PC-9 (cell line): ENCODE results near the gene WBP2NL. TPM values are rescaled to one million over a fixed set of nuclear protein-coding genes. Genes with fewer than 3 reads are reported as not detected.
A peak's percentile ranks its signal among the peaks of the same experiment; 100 is the strongest.

Experiments
- BruUV-seq: library from RNA; stranded (reverse); fragments of 400-500 nt; replicated peaks from 2 replicates; lab custom pipeline; 2021; lab: Mats Ljungman, UMichigan
- CTCF ChIA-PET: fragments of 300-600 bp; sonication (Branson Sonifier 250); formaldehyde crosslinking; loops from one replicate; lab custom pipeline; 2022; ENCODE audit warnings: antibody characterized with exemption; lab: Charles Lee
- POLR2A ChIA-PET: fragments of 300-600 bp; sonication (Branson Sonifier 250); formaldehyde crosslinking; loops from one replicate; lab custom pipeline; 2022; ENCODE audit warnings: antibody characterized with exemption; ENCODE audit not compliant: unreplicated experiment; lab: Charles Lee
- DNase-seq, 2 experiments: peaks; one replicate each; pipeline versions ENCODE4 v3.0.0 to v3.0.0-alpha.2; 2015 to 2022; ENCODE audit warnings: mixed read lengths in 1 of 2
- H2AFZ ChIP-seq: fragments of 200-600 bp; sonication (generic); 2 replicates; pipeline ENCODE4 v1.8.1; 2017; ENCODE audit warnings: antibody characterized with exemption
- H3F3A ChIP-seq: fragments of 200-600 bp; sonication (generic); 2 replicates; pipeline ENCODE4 v1.8.1; 2017; ENCODE audit warnings: antibody characterized with exemption, mild to moderate bottlenecking, low read depth; ENCODE audit not compliant: insufficient read depth
- H3K27ac ChIP-seq: fragments of 200-600 bp; sonication (generic); 2 replicates; pipeline ENCODE4 v1.6.1; 2016; ENCODE audit warnings: mixed run types
- H3K27me3 ChIP-seq: fragments of 200-600 bp; sonication (generic); 2 replicates; pipeline ENCODE4 v1.6.1; 2016; ENCODE audit warnings: low read depth, mixed run types; ENCODE audit not compliant: insufficient read depth
- H3K36me3 ChIP-seq: fragments of 200-600 bp; sonication (generic); 2 replicates; pipeline ENCODE4 v1.6.1; 2016; ENCODE audit warnings: low read depth, mixed run types
- H3K4me1 ChIP-seq: fragments of 200-600 bp; sonication (generic); replicated peaks from 2 replicates; pipeline ENCODE4 v1.6.1; 2016; ENCODE audit warnings: mixed run types; ENCODE audit not compliant: insufficient read depth
- H3K4me2 ChIP-seq: fragments of 200-600 bp; sonication (generic); 2 replicates; pipeline ENCODE4 v1.6.1; 2017; ENCODE audit warnings: mixed run types
- H3K4me3 ChIP-seq: fragments of 200-600 bp; sonication (generic); 2 replicates; pipeline ENCODE4 v1.6.1; 2016; ENCODE audit warnings: mixed run types
- H3K79me2 ChIP-seq: fragments of 200-600 bp; sonication (generic); 2 replicates; pipeline ENCODE4 v1.6.1; 2017; ENCODE audit warnings: low read depth, mixed run types
- H3K9me2 ChIP-seq: fragments of 200-600 bp; sonication (generic); 2 replicates; pipeline ENCODE4 v1.8.1; 2017; ENCODE audit warnings: mild to moderate bottlenecking; ENCODE audit not compliant: insufficient read depth
- H3K9me3 ChIP-seq: fragments of 200-600 bp; sonication (generic); 2 replicates; pipeline ENCODE4 v1.8.1; 2016; ENCODE audit warnings: low read depth; ENCODE audit not compliant: insufficient read depth
- H4K20me1 ChIP-seq: fragments of 200-600 bp; sonication (generic); 2 replicates; pipeline ENCODE4 v1.8.1; 2017; ENCODE audit not compliant: insufficient read depth
- CTCF ChIP-seq: fragments of 200-600 bp; sonication (generic); conservative IDR thresholded peaks from 2 replicates; pipeline ENCODE4 v1.6.1; 2017; ENCODE audit warnings: mixed run types, antibody characterized with exemption, mild to moderate bottlenecking, moderate library complexity
- EZH2 ChIP-seq: fragments of 200-600 bp; sonication (generic); IDR thresholded peaks from 2 replicates; pipeline ENCODE4 v1.8.0; 2017; ENCODE audit warnings: antibody characterized with exemption, low read depth
- intact Hi-C: fragments of 100-400 bp; cut with micrococcal nuclease; formaldehyde crosslinking; loops from one replicate; pipeline ENCODE4 v1.10.0; 2022; ENCODE audit not compliant: unreplicated experiment
- total RNA-seq: library from RNA; stranded (reverse); gene quantifications from 2 replicates; pipeline ENCODE4 v1.2.3, GENCODE V29; 2021

Gene WBP2NL
- total RNA-seq, 1 experiment from 2014 or later, result 7.1 TPM

DNA sequence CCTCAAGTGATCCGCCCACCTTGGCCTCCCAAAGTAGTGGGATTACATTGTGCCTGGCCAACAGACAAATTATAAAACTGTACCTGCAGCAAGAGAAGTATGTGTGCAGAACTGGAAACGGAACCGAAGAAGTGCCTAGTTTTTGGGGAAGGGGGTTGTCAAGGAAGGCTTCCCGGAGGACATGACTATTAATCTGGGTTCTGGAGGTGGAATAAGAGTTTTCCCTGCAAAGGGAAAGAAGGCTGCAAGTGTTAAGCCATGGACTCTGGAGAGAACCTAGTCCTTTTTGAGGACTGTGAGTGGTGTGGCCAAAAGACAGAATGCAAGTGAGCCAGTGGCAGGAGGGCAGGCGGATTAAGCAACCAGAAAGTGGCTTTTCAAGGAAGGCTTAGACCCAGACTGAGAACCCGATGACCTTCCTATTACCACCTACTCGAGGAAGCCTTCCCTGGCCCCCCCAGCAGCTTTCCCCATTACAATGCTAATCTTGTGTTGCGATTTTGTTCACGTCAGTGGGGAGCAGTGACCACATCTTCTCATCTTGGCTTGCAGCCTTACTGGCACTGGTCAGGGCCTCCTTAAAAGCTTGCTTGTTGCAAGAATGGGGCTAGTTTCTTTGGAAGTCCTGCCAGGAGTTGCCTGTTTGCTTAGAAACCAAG lies 35.0 kb upstream of the WBP2NL start:
- no peaks in the 10 kb centered on the region for H3K9me2 ChIP-seq
- intact Hi-C loops, result no loop called here
- ChIA-PET POLR2A (no interaction called here), CTCF (no interaction called here)
- H2AFZ ChIP-seq, result no peak overlapping the region
- H3F3A ChIP-seq, result no peaks in the 10 kb centered on the region
- H3K9me3 ChIP-seq, result no peaks in the 10 kb centered on the region
- H3K79me2 ChIP-seq, result no peaks in the 10 kb centered on the region
- no peaks in the 10 kb centered on the region for H3K36me3 ChIP-seq
- no peak overlapping the region for H3K4me3 ChIP-seq
- no peak overlapping the region for H3K4me2 ChIP-seq
- no peak for DNase-seq
- no peaks in the 10 kb centered on the region for H3K4me1 ChIP-seq
- no TSS peak for BruUV-seq
- no peak for TF ChIP-seq EZH2
- TF ChIP-seq CTCF, result no peak
- H4K20me1 ChIP-seq, result no peaks in the 10 kb centered on the region
- H3K27ac ChIP-seq, result no peak overlapping the region
- H3K27me3 ChIP-seq, result no peaks in the 10 kb centered on the region

- no peaks in the 10 kb centered on the region for H3F3A ChIP-seq
- DNase-seq, result no peak
- intact Hi-C loops, result no loop called here
- H3K27ac ChIP-seq, result no peak overlapping the region
- no TSS peak for BruUV-seq
- H3K4me3 ChIP-seq, result no peak overlapping the region
- H3K9me3 ChIP-seq, result no peaks in the 10 kb centered on the region
- no peaks in the 10 kb centered on the region for H3K36me3 ChIP-seq
- CTCF ChIA-PET, result interaction anchor here (0.6 kb wide), 1 partner anchor 475 kb away, joined by 5 read pairs; no protein-coding TSS in a partner anchor
- H4K20me1 ChIP-seq, result no peaks in the 10 kb centered on the region
- H3K4me2 ChIP-seq, result no peak overlapping the region
- TF ChIP-seq CTCF, result no peak
- TF ChIP-seq EZH2, result no peak
- H3K27me3 ChIP-seq, result no peaks in the 10 kb centered on the region
- H3K9me2 ChIP-seq, result no peaks in the 10 kb centered on the region
- no peaks in the 10 kb centered on the region for H3K4me1 ChIP-seq
- POLR2A ChIA-PET, result interaction anchor here (0.6 kb wide), 2 partner anchors 26 to 513 kb away, joined by 3 to 4 read pairs; no protein-coding TSS in a partner anchor
- H3K79me2 ChIP-seq, result no peaks in the 10 kb centered on the region
- H2AFZ ChIP-seq, result no peak overlapping the region
Observed at GRCh38 chr22:41964112-41964491, 34.5 kb upstream of the WBP2NL start.

- peaks cover 7% of the 10 kb centered on the region; the same call in 1 of the 2 replicates for H3K27me3 ChIP-seq
- no peaks in the 10 kb centered on the region for H3K4me1 ChIP-seq
- intact Hi-C loops, result loop anchor here (1.0 to 5.0 kb wide), 3 partner anchors 125 to 641 kb away; no protein-coding TSS in a partner anchor
- H3K4me2 ChIP-seq, result no peak overlapping the region
- no peaks in the 10 kb centered on the region for H3K9me3 ChIP-seq
- no peaks in the 10 kb centered on the region for H3F3A ChIP-seq
- TF ChIP-seq CTCF, result no peak
- TF ChIP-seq EZH2, result no peak
- H3K36me3 ChIP-seq, result no peaks in the 10 kb centered on the region
- no peak overlapping the region for H3K27ac ChIP-seq
- no peak overlapping the region for H2AFZ ChIP-seq
- peak in 1 of 2 experiments; percentile 24 for DNase-seq
- ChIA-PET CTCF (interaction anchor here (0.5 to 0.7 kb wide), 2 partner anchors 134 to 1381 kb away, joined by 7 to 14 read pairs; no protein-coding TSS in a partner anchor), POLR2A (interaction anchor here (0.6 kb wide), 1 partner anchor 1404 kb away, joined by 20 read pairs; no protein-coding TSS in a partner anchor)
- no peaks in the 10 kb centered on the region for H4K20me1 ChIP-seq
- H3K9me2 ChIP-seq, result no peaks in the 10 kb centered on the region
- BruUV-seq, result no TSS peak
- no peak overlapping the region for H3K4me3 ChIP-seq
- H3K79me2 ChIP-seq, result no peaks in the 10 kb centered on the region
Observed at GRCh38 chr22:41966225-41966606, 32.4 kb upstream of the WBP2NL start.
